ENCODE measurements around the gene SENP1. TPM values are rescaled to one million over a fixed set of nuclear protein-coding genes. Genes with fewer than 3 reads are reported as not detected.

Gene SENP1
- total RNA-seq, 1 experiment from 2014 or later: 17.7 TPM

DNA sequence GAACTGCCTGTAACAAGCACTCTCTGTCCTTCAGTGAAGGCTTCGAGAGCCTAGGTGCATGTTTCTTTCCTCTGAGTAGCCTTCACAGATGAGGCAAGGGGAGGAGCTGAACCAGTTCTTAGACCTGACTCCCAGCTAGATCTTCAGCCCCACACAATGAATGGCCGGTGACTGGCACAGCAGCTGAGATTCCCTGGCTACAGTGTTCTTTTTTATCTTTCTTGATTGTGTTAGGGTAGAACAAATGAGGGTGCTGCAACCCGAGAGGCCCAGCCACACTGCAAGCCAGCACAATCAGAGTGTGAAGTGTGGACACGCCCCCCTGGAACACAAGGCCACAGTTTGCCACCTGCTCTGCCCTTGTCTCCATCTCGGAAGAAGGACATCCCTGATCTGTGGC lies 82.5 kb downstream of the SENP1 start:
- Mint-ChIP-seq H3K36me3 (ENCODE audit: insufficient read depth, unreplicated experiment) (no peaks in the 10 kb centered on the region), H3K27ac (ENCODE audit: unreplicated experiment) (no peak overlapping the region), H3K4me1 (ENCODE audit: low read depth, unreplicated experiment) (peaks cover 5% of the 10 kb centered on the region), H3K4me3 (ENCODE audit: low read depth, unreplicated experiment) (no peak overlapping the region), H3K9me3 (ENCODE audit: low read depth, unreplicated experiment) (no peaks in the 10 kb centered on the region), H3K27me3 (ENCODE audit: unreplicated experiment) (peaks cover 77% of the 10 kb centered on the region)
- TF ChIP-seq, protein P1, sequence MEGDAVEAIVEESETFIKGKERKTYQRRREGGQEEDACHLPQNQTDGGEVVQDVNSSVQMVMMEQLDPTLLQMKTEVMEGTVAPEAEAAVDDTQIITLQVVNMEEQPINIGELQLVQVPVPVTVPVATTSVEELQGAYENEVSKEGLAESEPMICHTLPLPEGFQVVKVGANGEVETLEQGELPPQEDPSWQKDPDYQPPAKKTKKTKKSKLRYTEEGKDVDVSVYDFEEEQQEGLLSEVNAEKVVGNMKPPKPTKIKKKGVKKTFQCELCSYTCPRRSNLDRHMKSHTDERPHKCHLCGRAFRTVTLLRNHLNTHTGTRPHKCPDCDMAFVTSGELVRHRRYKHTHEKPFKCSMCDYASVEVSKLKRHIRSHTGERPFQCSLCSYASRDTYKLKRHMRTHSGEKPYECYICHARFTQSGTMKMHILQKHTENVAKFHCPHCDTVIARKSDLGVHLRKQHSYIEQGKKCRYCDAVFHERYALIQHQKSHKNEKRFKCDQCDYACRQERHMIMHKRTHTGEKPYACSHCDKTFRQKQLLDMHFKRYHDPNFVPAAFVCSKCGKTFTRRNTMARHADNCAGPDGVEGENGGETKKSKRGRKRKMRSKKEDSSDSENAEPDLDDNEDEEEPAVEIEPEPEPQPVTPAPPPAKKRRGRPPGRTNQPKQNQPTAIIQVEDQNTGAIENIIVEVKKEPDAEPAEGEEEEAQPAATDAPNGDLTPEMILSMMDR (IDR thresholded peaks at IDR 0.05; ENCODE audit: unreplicated experiment): no peak
- CTCF ChIA-PET: no interaction called here
- intact Hi-C loops (cut with micrococcal nuclease; ENCODE audit: unreplicated experiment): no loop called here
- no TSS peak for BruUV-seq (replicated peaks)
- no peak for DNase-seq

DNA sequence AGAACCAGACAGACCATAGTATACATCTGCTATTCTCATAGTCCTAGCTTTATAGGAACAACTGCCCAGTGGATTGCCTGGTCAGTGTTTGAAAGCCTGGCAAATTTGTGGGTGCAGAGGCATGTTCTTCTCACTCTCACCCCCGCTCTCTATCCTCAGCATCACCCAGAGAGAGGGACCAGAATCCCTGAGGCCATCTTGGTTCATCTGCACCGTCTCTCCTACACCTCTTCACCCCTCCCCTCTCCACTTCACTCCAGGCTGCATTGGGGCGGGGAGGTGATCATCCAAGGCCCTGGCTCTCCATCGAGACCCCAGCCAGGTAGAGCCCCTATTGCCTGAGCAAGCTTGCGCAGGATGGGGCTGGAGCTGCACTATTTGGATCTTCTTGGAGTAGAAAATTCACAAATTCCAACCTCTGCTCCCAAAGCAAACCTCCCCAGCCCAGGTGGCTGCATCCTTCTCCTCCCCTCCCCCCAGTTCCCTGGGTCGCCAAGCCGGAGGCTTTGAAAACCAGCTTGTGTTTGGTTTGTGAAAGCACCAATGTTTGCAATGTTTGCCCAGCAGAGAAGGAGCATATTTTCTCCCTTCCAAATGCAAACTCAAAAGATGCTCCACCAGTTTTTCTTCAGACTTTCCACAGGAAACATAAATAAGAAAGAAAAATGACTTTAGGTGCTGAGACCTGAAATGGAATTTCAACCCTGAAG lies 83.0 kb downstream of the SENP1 start:
- intact Hi-C loops (cut with micrococcal nuclease; ENCODE audit: unreplicated experiment): no loop called here
- Mint-ChIP-seq H3K4me3 (ENCODE audit: low read depth, unreplicated experiment) (no peak overlapping the region), H3K27me3 (ENCODE audit: unreplicated experiment) (peaks cover 82% of the 10 kb centered on the region), H3K4me1 (ENCODE audit: low read depth, unreplicated experiment) (peaks cover 5% of the 10 kb centered on the region), H3K36me3 (ENCODE audit: insufficient read depth, unreplicated experiment) (no peaks in the 10 kb centered on the region), H3K27ac (ENCODE audit: unreplicated experiment) (no peak overlapping the region), H3K9me3 (ENCODE audit: low read depth, unreplicated experiment) (no peaks in the 10 kb centered on the region)
- TF ChIP-seq, protein P1 (IDR thresholded peaks at IDR 0.05; ENCODE audit: unreplicated experiment): no peak
- BruUV-seq (replicated peaks): no TSS peak
- DNase-seq: no peak
- CTCF ChIA-PET: no interaction called here

DNA sequence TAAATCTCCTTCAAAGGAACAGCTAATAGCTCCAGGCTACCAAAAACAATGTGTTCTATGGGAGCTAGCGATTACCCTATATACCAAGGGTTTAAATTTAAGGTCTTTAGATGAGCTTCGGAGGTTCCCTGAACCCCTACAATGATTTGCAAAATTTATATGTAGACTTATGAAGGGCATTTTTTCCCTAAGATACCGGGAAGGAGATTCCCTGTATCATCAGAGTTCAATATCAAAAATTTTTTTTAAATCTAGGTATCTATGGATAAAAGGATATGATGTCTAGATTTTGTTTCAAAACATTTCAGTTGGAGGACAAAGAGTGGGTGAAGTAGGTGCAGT lies 83.7 kb downstream of the SENP1 start:
- H3K9me3 Mint-ChIP-seq (ENCODE audit: low read depth, unreplicated experiment): no peaks in the 10 kb centered on the region
- no peak overlapping the region for H3K27ac Mint-ChIP-seq (ENCODE audit: unreplicated experiment)
- no peaks in the 10 kb centered on the region for H3K36me3 Mint-ChIP-seq (ENCODE audit: insufficient read depth, unreplicated experiment)
- peaks cover 5% of the 10 kb centered on the region for H3K4me1 Mint-ChIP-seq (ENCODE audit: low read depth, unreplicated experiment)
- TF ChIP-seq, protein P1 (IDR thresholded peaks at IDR 0.05; ENCODE audit: unreplicated experiment): no peak
- H3K4me3 Mint-ChIP-seq (ENCODE audit: low read depth, unreplicated experiment): no peak overlapping the region
- CTCF ChIA-PET: no interaction called here
- no peak for DNase-seq
- intact Hi-C loops (cut with micrococcal nuclease; ENCODE audit: unreplicated experiment): no loop called here
- peaks cover 89% of the 10 kb centered on the region for H3K27me3 Mint-ChIP-seq (ENCODE audit: unreplicated experiment)
- no TSS peak for BruUV-seq (replicated peaks)

DNA sequence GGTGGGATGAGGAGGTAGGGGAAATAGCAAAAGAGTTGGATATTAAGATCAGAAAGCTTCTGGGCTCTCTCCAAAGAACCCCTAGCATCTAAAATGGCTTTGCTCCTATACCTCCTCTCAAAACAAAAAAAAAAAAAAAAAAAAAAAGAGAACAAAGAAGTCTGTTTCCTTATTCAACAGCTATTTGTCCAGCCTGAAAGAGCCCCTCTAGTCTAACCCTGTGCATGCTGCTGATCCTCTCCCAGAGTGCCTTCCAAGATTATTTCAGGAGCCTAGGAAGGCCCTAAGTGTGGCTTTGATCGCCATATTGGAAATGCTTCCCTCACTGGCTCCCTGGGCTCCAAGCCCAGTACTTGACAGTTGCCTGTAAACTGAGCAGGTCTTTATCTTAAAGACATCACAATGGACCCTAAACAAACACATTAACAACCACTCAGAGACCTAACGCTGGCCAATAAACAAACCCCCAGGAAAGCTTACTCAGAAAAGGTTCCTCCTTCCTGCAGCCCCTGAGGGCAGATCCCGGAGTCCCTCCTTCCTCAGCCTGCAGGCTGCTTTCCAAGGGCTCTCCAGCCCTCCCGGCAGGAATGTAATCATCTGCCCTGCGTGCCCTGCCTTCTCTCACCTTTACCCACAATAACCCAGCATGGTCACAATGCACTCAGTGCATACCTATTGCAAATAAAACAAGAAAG lies 84.2 kb downstream of the SENP1 start:
- no peak for DNase-seq
- TF ChIP-seq, protein P1 (IDR thresholded peaks at IDR 0.05; ENCODE audit: unreplicated experiment): no peak
- peaks cover 89% of the 10 kb centered on the region for H3K27me3 Mint-ChIP-seq (ENCODE audit: unreplicated experiment)
- no TSS peak for BruUV-seq (replicated peaks)
- no peaks in the 10 kb centered on the region for H3K36me3 Mint-ChIP-seq (ENCODE audit: insufficient read depth, unreplicated experiment)
- H3K4me1 Mint-ChIP-seq (ENCODE audit: low read depth, unreplicated experiment): peaks cover 5% of the 10 kb centered on the region
- intact Hi-C loops (cut with micrococcal nuclease; ENCODE audit: unreplicated experiment): no loop called here
- no peak overlapping the region for H3K27ac Mint-ChIP-seq (ENCODE audit: unreplicated experiment)
- H3K4me3 Mint-ChIP-seq (ENCODE audit: low read depth, unreplicated experiment): no peak overlapping the region
- CTCF ChIA-PET: interaction anchor here (0.7 kb wide), 1 partner anchor 17 kb away, joined by 9 read pairs; no protein-coding TSS in a partner anchor
- no peaks in the 10 kb centered on the region for H3K9me3 Mint-ChIP-seq (ENCODE audit: low read depth, unreplicated experiment)
